GM21529 (cell line): ENCODE measurements around the gene PAEP.
"Not testable (repeated sequence)": the region's sequence is repeated elsewhere in the genome, so short reads cannot be mapped to it uniquely, and the experiment has no call there.

Experiments
- ATAC-seq: cut with Tn5 transposase; IDR thresholded peaks from one replicate; pipeline ENCODE4 v1.9.1; 2021; ENCODE audit not compliant: unreplicated experiment

PAEP gene

GRCh38 chr9:135561391-135562234, at the start of gene PAEP:
TSS of gene PAEP (plus strand) at chr9:135561756.
- no peak for ATAC-seq

GRCh38 chr9:135512241-135512603, 49.3 kb upstream of the PAEP start:
- no peak for ATAC-seq

- ATAC-seq, result no peak
These were observed 48.7 kb upstream of the PAEP start for GRCh38 chr9:135512904-135513303.

DNA sequence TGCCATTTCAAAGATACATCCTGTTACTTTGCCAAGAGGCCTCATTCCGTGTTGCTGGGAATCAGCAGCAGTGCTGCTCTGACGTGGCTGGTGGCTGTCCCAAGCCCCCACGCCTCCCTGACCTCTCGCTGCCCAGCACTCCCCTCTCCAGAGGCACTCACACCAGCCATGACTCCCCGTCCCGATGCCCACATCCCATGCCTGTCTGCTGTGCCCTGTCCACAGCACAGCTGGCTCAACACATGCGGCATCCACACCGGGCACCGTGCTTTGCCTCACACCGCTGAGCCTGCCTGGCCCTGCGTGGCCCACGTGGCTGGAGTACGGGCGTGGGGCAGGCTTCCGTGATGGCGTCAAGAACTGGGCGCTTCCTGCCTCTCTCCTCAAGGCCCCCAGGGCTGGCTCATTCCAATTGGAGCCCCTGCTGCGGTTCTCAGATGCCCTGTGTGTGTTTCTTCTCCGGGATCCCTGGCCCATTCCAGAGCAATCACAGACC, 48.2 kb upstream of the PAEP start:
- ATAC-seq, result no peak

GRCh38 chr9:135513906-135514305, 47.6 kb upstream of the PAEP start:
- not testable (repeated sequence) for ATAC-seq

GRCh38 chr9:135514342-135515082, 47.0 kb upstream of the PAEP start:
- ATAC-seq, result no peak

- ATAC-seq, result no peak
These were observed 46.2 kb upstream of the PAEP start for GRCh38 chr9:135515083-135515951.

DNA sequence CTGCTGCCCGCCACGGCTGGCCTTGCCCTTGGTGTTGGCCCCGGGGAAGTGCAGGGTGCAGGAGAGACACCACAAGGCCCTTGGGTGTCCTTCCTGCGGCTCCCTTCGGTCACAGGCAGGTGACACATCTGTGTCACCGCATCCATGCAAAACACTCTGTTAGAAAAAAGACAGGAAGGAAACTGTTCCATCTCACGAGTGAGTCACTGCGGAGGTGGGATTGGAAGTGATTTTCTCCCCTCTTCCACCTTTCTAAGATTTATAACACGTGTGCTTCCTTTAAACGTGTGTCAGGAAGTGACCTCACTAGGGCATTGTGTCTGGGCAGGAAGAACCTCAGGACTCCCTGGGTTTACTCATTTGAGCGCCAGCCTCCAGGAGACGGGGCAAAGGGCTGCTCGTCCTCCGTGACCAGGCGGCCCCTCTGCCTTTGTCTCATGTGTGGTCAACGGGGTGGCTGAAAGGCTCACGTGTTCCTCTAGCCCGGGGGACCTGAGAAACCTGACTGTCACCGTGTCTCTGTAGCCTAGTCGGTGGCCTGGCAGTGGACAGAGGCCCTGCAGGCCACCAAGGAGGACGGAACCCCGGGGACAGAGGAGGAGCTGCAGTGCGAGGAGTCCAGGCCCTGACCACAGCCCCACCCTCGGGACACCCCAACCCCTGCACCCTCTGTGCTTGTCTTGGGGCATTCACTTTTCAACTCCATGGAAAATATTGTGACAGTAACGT, 45.3 kb upstream of the PAEP start:
- no peak for ATAC-seq

GRCh38 chr9:135517407-135517822, 44.1 kb upstream of the PAEP start:
- ATAC-seq, result no peak

DNA sequence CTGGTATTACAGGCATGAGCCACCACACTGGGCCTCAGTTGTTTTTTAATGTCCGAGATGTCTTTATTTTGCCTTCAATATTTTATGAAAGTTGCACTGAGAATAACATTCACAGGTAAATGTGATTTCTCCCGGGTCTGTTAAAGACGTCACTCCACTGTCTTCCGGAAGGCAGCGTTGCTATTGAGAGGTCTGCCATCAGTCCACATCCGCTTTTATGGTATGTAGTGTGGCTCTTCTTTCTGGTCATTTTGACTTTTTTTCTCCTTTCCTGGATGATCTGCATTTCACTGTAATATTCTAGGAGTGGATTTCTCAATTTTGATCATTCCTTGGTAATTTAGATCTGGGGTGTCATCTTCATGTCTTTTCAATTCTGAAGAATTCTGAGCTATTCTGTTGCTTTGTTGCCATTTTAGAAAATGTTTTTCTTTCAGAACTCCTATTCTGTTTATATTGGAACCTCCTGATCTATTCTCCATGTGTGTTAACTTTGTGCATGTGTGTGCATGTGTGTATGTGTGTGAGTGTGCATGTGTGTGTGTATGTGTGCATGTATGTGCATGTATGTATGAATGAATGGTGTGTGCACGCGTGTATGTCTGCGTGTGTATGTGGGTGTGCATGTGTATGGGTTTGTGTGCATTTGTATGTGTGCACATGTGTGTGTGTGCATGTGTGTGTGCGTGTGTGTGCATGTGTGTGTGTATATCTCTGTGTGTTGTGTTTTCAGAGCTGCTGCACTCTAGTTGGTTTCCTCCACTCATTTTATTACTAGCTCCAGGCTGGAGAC, 42.2 kb upstream of the PAEP start:
- no peak for ATAC-seq

DNA sequence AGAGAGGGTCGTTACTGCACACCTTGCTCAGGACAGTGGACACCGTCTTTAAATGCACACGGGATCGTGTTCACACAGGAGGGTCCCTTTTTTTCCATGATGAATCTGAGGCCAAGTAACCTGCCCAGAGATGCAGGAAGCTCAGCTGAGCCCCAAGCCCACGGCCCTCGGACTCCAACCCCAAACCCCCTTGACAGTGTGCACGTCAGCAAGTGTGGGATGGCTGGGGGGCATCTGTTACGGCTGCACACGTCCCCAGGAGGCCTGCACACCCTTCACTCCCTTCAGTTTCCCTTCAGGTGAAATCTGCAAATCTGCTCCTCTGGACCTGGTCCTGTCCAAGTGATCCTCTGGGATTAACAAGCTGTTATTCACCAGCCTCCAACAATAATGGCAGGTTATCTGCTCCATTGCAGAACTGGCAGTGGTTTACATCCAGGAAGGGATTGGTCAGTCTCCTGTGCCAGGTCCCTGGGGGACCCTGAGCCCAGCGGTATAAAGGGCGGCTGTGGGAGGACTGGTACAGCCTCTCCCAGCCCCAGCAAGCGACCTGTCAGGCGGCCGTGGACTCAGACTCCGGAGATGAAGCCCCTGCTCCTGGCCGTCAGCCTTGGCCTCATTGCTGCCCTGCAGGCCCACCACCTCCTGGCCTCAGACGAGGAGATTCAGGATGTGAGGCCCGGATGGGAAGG, 40.5 kb upstream of the PAEP start, which contains the start of gene LCN1:
Gene LCN1 (plus strand): TSS at position 525 of the 692 bp plus-strand sequence. CDS start 58 bp downstream, at position 583.
- ATAC-seq, result no peak

- no peak for ATAC-seq
These were observed 39.9 kb upstream of the PAEP start for GRCh38 chr9:135521608-135522095.

DNA sequence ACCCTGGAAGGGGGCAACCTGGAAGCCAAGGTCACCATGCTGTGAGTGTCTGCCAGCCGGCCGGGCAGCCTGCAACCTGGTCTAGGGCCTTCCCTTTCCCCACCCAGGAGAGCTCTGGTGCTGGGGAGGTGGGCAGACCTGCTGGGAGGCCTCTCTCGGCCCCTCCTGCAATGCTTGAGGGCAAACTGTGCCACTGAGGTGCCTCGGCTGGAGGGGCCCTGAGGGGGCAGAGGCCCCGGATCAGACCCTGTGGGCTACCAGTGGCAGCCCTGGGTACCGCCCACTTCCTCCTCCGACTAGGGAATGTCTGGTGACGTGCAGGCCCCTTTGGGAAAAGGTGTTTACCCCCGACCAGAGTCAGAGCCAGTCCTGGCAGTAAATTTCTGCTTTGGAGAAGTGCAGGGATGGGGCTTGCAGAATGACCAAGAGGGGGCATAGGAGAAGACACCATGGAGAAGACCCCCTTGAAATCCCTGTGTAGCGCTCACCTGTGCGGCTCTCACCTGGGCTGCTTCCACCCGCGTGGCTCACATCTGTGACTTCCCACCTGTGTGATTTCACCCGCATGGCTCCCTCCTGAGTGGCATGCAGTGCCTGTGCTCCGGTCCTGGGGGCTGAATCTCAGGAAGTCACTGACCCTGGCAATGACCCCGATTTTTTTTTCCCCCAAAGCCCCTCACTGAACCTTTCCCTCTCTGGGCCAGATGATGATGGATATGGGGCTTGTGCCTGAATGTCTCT, 39.2 kb upstream of the PAEP start:
- no peak for ATAC-seq

- ATAC-seq, result no peak
These were observed 38.6 kb upstream of the PAEP start for GRCh38 chr9:135522931-135523330.

DNA sequence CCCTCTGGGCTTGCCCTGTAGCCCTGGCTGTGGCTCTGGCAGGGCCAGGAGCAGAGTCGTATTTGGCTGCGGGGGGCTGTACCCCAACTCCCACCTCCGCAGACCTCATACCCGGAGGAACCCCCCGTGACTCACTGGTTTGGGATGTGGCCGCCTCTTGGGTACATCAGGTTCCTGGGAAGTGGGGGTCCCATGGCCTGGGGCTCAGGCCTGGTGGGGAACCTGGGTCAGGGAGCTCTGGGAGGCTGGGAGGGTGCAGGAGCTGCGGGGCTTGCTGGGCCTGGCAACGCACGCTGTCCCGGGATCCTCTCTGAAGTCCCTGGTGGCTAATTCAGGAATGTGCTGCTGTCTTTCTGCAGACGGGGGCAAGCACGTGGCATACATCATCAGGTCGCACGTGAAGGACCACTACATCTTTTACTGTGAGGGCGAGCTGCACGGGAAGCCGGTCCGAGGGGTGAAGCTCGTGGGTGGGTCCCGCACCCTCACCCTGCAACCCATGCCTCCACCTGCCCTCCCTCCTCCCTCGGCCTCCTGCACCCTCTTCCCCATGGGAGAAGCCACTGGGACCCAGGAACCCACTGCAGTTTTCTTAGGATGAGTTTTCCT, 37.9 kb upstream of the PAEP start:
- no peak for ATAC-seq

- ATAC-seq, result no peak
These were observed 37.3 kb upstream of the PAEP start for GRCh38 chr9:135524130-135524861.
